Mammary epithelial cell (primary cell): Measurements from ENCODE around the gene DCAF8.

ENCODE experiments used
- CTCF ChIP-seq, 2 donors: IDR thresholded peaks in 1 of 2; conservative IDR thresholded peaks in 1 of 2; 2 replicates each; pipeline ENCODE4 v1.5.1; 2011 to 2012; ENCODE audit warnings: inconsistent platforms in 2 of 2, low read length in 2 of 2, mild to moderate bottlenecking in 2 of 2, control low read depth in 1 of 2, low read depth in 1 of 2; ENCODE audit not compliant: insufficient read depth in 1 of 2; ENCODE audit errors: extremely low read depth in 1 of 2
- EZH2 ChIP-seq: IDR thresholded peaks from 2 replicates; pipeline ENCODE4 v1.6.1; 2012; ENCODE audit warnings: low read length, inconsistent platforms, borderline replicate concordance

- TF ChIP-seq CTCF (conservative IDR thresholded peaks at IDR 0.05 in 1 of 2, IDR thresholded peaks at IDR 0.05 in 1 of 2; ENCODE audit: extremely low read depth in 1 of 2, insufficient read depth in 1 of 2, low read depth in 1 of 2, low read length in 2 of 2), result no peak
- TF ChIP-seq EZH2, result no peak
Measured at GRCh38 chr1:160256396-160257046, 5.8 kb downstream of the DCAF8 start.
